Colonic mucosa (tissue), 4 donors: ENCODE results near the gene RPN1. TPM values are rescaled to one million over a fixed set of nuclear protein-coding genes. Genes with fewer than 3 reads are reported as not detected.
A peak's percentile ranks its signal among the peaks of the same experiment; 100 is the strongest.

Source experiments
- DNase-seq: peaks from one replicate; pipeline ENCODE4 v3.0.0-alpha.2; 2020
- H3K27ac ChIP-seq: fragments of 200-600 bp; one replicate; pipeline ENCODE4 v1.8.0; 2021
- H3K27me3 ChIP-seq: fragments of 200-600 bp; one replicate; pipeline ENCODE4 v1.8.0; 2021
- H3K36me3 ChIP-seq: fragments of 200-600 bp; one replicate; pipeline ENCODE4 v1.8.0; 2021
- H3K4me1 ChIP-seq: fragments of 200-600 bp; one replicate; pipeline ENCODE4 v1.8.0; 2021; ENCODE audit warnings: mild to moderate bottlenecking
- H3K4me3 ChIP-seq: fragments of 200-600 bp; one replicate; pipeline ENCODE4 v1.8.0; 2021
- H3K9ac ChIP-seq, 2 donors: one replicate each; pipeline ENCODE4 v1.7.0; 2013; ENCODE audit warnings: control low read depth in 2 of 2, low read depth in 2 of 2, low read length in 2 of 2
- H3K9me3 ChIP-seq: fragments of 200-600 bp; one replicate; pipeline ENCODE4 v1.8.0; 2021
- CTCF ChIP-seq: fragments of 200-600 bp; IDR thresholded peaks from one replicate; pipeline ENCODE4 v1.8.0; 2022; ENCODE audit warnings: antibody characterized with exemption, mild to moderate bottlenecking
- intact Hi-C: fragments of 100-400 bp; cut with DNase I; formaldehyde crosslinking; loops from one replicate; pipeline ENCODE4 v1.14.1; 2022
- total RNA-seq, 2 donors: library from RNA; stranded (reverse); fragmentation: NEBNext Ultra II Directional in 1 of 2; extraction: Animal tissue kit (Norgen Biotek cat#: 25700) in 1 of 2; gene quantifications; one replicate each; pipeline ENCODE4 v1.2.1, GENCODE V29; 2021
- donor health status: healthy.
- donor health status: DM: no; HTN: no; CAD: no.
- donor health status: DM: no; HTN: no; CAD: no.

RPN1 gene
- total RNA-seq, 2 donors from 2014 or later: 188 to 314 TPM

GRCh38 chr3:128618398-128618726 is 32.3 kb downstream of the RPN1 start:
- Histone ChIP-seq H3K27me3 (no peaks in the 10 kb centered on the region), H3K27ac (peak overlapping the region; percentile 74), H3K36me3 (peaks cover 11% of the 10 kb centered on the region), H3K9ac (peak overlapping the region; percentile 87 to 91), H3K4me3 (peak overlapping the region; percentile 90), H3K4me1 (peaks cover 8% of the 10 kb centered on the region), H3K9me3 (no peaks in the 10 kb centered on the region)
- TF ChIP-seq CTCF: no peak
- intact Hi-C loops: loop anchor here (10.0 kb wide), 1 partner anchor 176 kb away; no protein-coding TSS in a partner anchor
- no peak for DNase-seq

GRCh38 chr3:128617557-128618397 is 32.8 kb downstream of the RPN1 start:
- Histone ChIP-seq H3K4me1 (peaks cover 8% of the 10 kb centered on the region), H3K9ac (peak overlapping the region; percentile 87 to 91), H3K9me3 (no peaks in the 10 kb centered on the region), H3K4me3 (peak overlapping the region; percentile 90), H3K27me3 (no peaks in the 10 kb centered on the region), H3K27ac (peak overlapping the region; percentile 74), H3K36me3 (peaks cover 11% of the 10 kb centered on the region)
- intact Hi-C loops: loop anchor here (10.0 kb wide), 1 partner anchor 177 kb away; no protein-coding TSS in a partner anchor
- peak; percentile 86 for TF ChIP-seq CTCF
- peak; percentile 96 for DNase-seq

- peak overlapping the region; percentile 90 for H3K4me3 ChIP-seq
- H3K36me3 ChIP-seq: peaks cover 9% of the 10 kb centered on the region
- H3K27ac ChIP-seq: peak overlapping the region; percentile 26
- intact Hi-C loops: loop anchor here (10.0 kb wide), 1 partner anchor 178 kb away; no protein-coding TSS in a partner anchor
- peaks cover 8% of the 10 kb centered on the region for H3K4me1 ChIP-seq
- no peaks in the 10 kb centered on the region for H3K27me3 ChIP-seq
- no peak for DNase-seq
- no peaks in the 10 kb centered on the region for H3K9me3 ChIP-seq
- peak overlapping the region; percentile 82 to 87 for H3K9ac ChIP-seq
- no peak for TF ChIP-seq CTCF
These were observed 33.4 kb downstream of the RPN1 start for GRCh38 chr3:128617270-128617556.

GRCh38 chr3:128616516-128617269 is 33.9 kb downstream of the RPN1 start:
- no peak overlapping the region for H3K4me3 ChIP-seq

More at GRCh38 chr3:128616516-128617269, 33.9 kb downstream of the RPN1 start:
- Histone ChIP-seq H3K27me3 (no peaks in the 10 kb centered on the region), H3K4me1 (peaks cover 8% of the 10 kb centered on the region), H3K27ac (no peak overlapping the region), H3K9ac (peak overlapping the region in 1 of 2 donors; percentile 82), H3K36me3 (peaks cover 5% of the 10 kb centered on the region), H3K9me3 (no peaks in the 10 kb centered on the region)
- no peak for TF ChIP-seq CTCF
- no peak for DNase-seq
- intact Hi-C loops: loop anchor here (10.0 kb wide), 1 partner anchor 178 kb away; no protein-coding TSS in a partner anchor
